Measurements from ENCODE around the gene SCN5A. TPM values are rescaled to one million over a fixed set of nuclear protein-coding genes. Genes with fewer than 3 reads are reported as not detected.

Gene SCN5A
- polyA plus RNA-seq, 1 experiment = 0.74 TPM

- ChIA-PET POLR2A (no interaction called here), CTCF (interaction anchor here (0.9 kb wide), 1 partner anchor 86 kb away, joined by 3 read pairs; no protein-coding TSS in a partner anchor)
- no peak for DNase-seq (ENCODE audit: low read depth)
- Histone ChIP-seq H3K27me3 (ENCODE audit: control insufficient read depth, insufficient read depth, low read length) (no peaks in the 10 kb centered on the region), H3K36me3 (ENCODE audit: control insufficient read depth, insufficient read depth, low read length) (no peaks in the 10 kb centered on the region), H3K4me3 (ENCODE audit: low read depth, low read length) (no peak overlapping the region)
- TF ChIP-seq CTCF (IDR thresholded peaks at IDR 0.05; ENCODE audit: insufficient read depth, low read depth, low read length) = no peak
These were observed 83.9 kb downstream of the SCN5A start for GRCh38 chr3:38565339-38566214.

GRCh38 chr3:38564631-38565338 lies 84.7 kb downstream of the SCN5A start:
- TF ChIP-seq CTCF (IDR thresholded peaks at IDR 0.05; ENCODE audit: insufficient read depth, low read depth, low read length) = no peak
- POLR2A ChIA-PET = no interaction called here
- no peak for DNase-seq (ENCODE audit: low read depth)
- Histone ChIP-seq H3K4me3 (ENCODE audit: low read depth, low read length) (no peak overlapping the region), H3K27me3 (ENCODE audit: control insufficient read depth, insufficient read depth, low read length) (no peaks in the 10 kb centered on the region), H3K36me3 (ENCODE audit: control insufficient read depth, insufficient read depth, low read length) (no peaks in the 10 kb centered on the region)
- CTCF ChIA-PET = interaction anchor here (0.9 kb wide), 1 partner anchor 87 kb away, joined by 3 read pairs; no protein-coding TSS in a partner anchor

GRCh38 chr3:38563886-38564270 lies 85.6 kb downstream of the SCN5A start:
- CTCF ChIA-PET = no interaction called here
- no peak for TF ChIP-seq CTCF (IDR thresholded peaks at IDR 0.05; ENCODE audit: insufficient read depth, low read depth, low read length)
- POLR2A ChIA-PET = no interaction called here
- Histone ChIP-seq H3K27me3 (ENCODE audit: control insufficient read depth, insufficient read depth, low read length) (no peaks in the 10 kb centered on the region), H3K36me3 (ENCODE audit: control insufficient read depth, insufficient read depth, low read length) (no peaks in the 10 kb centered on the region), H3K4me3 (ENCODE audit: low read depth, low read length) (no peak overlapping the region)
- no peak for DNase-seq (ENCODE audit: low read depth)

- Histone ChIP-seq H3K27me3 (ENCODE audit: control insufficient read depth, insufficient read depth, low read length) (no peaks in the 10 kb centered on the region), H3K4me3 (ENCODE audit: low read depth, low read length) (no peak overlapping the region), H3K36me3 (ENCODE audit: control insufficient read depth, insufficient read depth, low read length) (no peaks in the 10 kb centered on the region)
- CTCF ChIA-PET = no interaction called here
- TF ChIP-seq CTCF (IDR thresholded peaks at IDR 0.05; ENCODE audit: insufficient read depth, low read depth, low read length) = no peak
- POLR2A ChIA-PET = no interaction called here
- DNase-seq (ENCODE audit: low read depth) = no peak
These were observed 86.2 kb downstream of the SCN5A start for GRCh38 chr3:38563070-38563885.
